HepG2 (cell line): Measurements from ENCODE around the gene HENMT1. TPM values are rescaled to one million over a fixed set of nuclear protein-coding genes. Genes with fewer than 3 reads are reported as not detected.

Source experiments
- ATAC-seq: fragments of 200-7000 bp; cut with Tn5 transposase; 3 replicates; pipeline ENCODE4 v1.9.1; 2020; ENCODE audit warnings: mild to moderate bottlenecking, moderate library complexity
- BruUV-seq: library from RNA; stranded (reverse); fragments of 400-500 nt; replicated peaks from 2 replicates; lab custom pipeline; 2021; lab: Mats Ljungman, UMichigan
- CTCF ChIA-PET: fragments of 300-600 bp; formaldehyde crosslinking; extraction: SDS; loops from one replicate; lab custom pipeline; 2021; ENCODE audit warnings: low total read pairs, inconsistent platforms, low intra/inter-chr PET ratio; lab: Yijun Ruan, JAX
- POLR2A ChIA-PET: fragments of 350-600 bp; sonication (Branson Sonifier 250); formaldehyde crosslinking; loops from one replicate; lab custom pipeline; 2020; ENCODE audit warnings: antibody characterized with exemption, inconsistent platforms; lab: Yijun Ruan, JAX
- DNase-seq: peaks from one replicate; pipeline ENCODE4 v3.0.0-alpha.2; 2015; ENCODE audit warnings: low spot score
- FAIRE-seq: peaks from 3 replicates; lab custom pipeline; 2011; peaks lifted over from hg19 to GRCh38; lab: Jason Lieb, UNC
- H2AFZ ChIP-seq: one replicate; pipeline ENCODE4 v1.6.1; 2011; ENCODE audit warnings: low read length, inconsistent platforms
- H3K27ac ChIP-seq: fragments of 300-600 bp; 3 replicates; pipeline ENCODE4 v1.8.0; 2011; ENCODE audit warnings: mixed run types, mild to moderate bottlenecking, mixed read lengths, low read length, inconsistent platforms; ENCODE audit not compliant: insufficient read depth; ENCODE audit errors: extremely low read length
- H3K27me3 ChIP-seq, 2 experiments: fragments of 200-600 bp in 1 of 2; 2 replicates in 1 of 2; 3 replicates in 1 of 2; pipeline versions ENCODE4 v1.6.0 to v1.8.0; 2011; ENCODE audit warnings: low read length in 2 of 2, mild to moderate bottlenecking in 2 of 2, moderate library complexity in 2 of 2, inconsistent platforms in 1 of 2; ENCODE audit not compliant: insufficient read depth in 2 of 2, control insufficient read depth in 1 of 2
- H3K36me3 ChIP-seq, 2 experiments: fragments of 200-600 bp in 1 of 2; replicated peaks in 1 of 2; 2 replicates in 1 of 2; 3 replicates in 1 of 2; pipeline versions ENCODE4 v1.5.1 to v1.8.0; 2011; ENCODE audit warnings: low read length in 2 of 2, inconsistent platforms in 1 of 2; ENCODE audit not compliant: insufficient read depth in 2 of 2, control insufficient read depth in 1 of 2
- H3K4me1 ChIP-seq: 2 replicates; pipeline ENCODE4 v1.5.1; 2012; ENCODE audit warnings: low read length, inconsistent platforms; ENCODE audit not compliant: insufficient read depth
- H3K4me2 ChIP-seq: 2 replicates; pipeline ENCODE4 v1.6.0; 2011; ENCODE audit warnings: low read depth, low read length, inconsistent platforms
- H3K4me3 ChIP-seq, 3 experiments: fragments of 200-600 bp in 1 of 3; sonication (generic), shearing (Covaris generic) in 1 of 3; replicated peaks in 1 of 3; 2 replicates each; pipeline ENCODE4 v1.5.1; 2011 to 2016; ENCODE audit warnings: low read length in 3 of 3, inconsistent platforms in 2 of 3, low read depth in 2 of 3, mild to moderate bottlenecking in 2 of 3, control low read depth in 1 of 3, mixed read lengths in 1 of 3; ENCODE audit not compliant: insufficient read depth in 1 of 3
- H3K79me2 ChIP-seq: one replicate; pipeline ENCODE4 v1.6.1; 2011; ENCODE audit warnings: low read length, inconsistent platforms; ENCODE audit not compliant: insufficient read depth
- H3K9ac ChIP-seq: 2 replicates; pipeline ENCODE4 v1.6.0; 2011; ENCODE audit warnings: mild to moderate bottlenecking, low read depth, low read length, inconsistent platforms; ENCODE audit not compliant: insufficient read depth
- H3K9me3 ChIP-seq: 2 replicates; pipeline ENCODE4 v1.5.1; 2012; ENCODE audit warnings: mild to moderate bottlenecking, low read length
- H4K20me1 ChIP-seq: 2 replicates; pipeline ENCODE4 v1.6.0; 2011; ENCODE audit warnings: inconsistent platforms, mild to moderate bottlenecking, low read length, moderate library complexity; ENCODE audit not compliant: insufficient read depth
- BCL6 ChIP-seq: IDR thresholded peaks from 2 replicates; pipeline ENCODE4 v1.6.1; 2016; ENCODE audit warnings: missing genetic modification reagents, missing compliant biosample characterization
- CHD2 ChIP-seq: IDR thresholded peaks from 2 replicates; pipeline ENCODE4 v1.6.1; 2011; ENCODE audit warnings: low read depth, low read length, improper control_type of control experiment
- FUBP1 ChIP-seq: sonication (generic); formaldehyde crosslinking; IDR thresholded peaks from 2 replicates; pipeline ENCODE4 v1.5.1; 2020; ENCODE audit warnings: missing genetic modification reagents, mild to moderate bottlenecking, borderline replicate concordance
- GMEB2 ChIP-seq: IDR thresholded peaks from 2 replicates; pipeline ENCODE4 v1.6.1; 2016; ENCODE audit warnings: missing biosample characterization, missing genetic modification reagents, low read depth
- SPEN ChIP-seq: sonication (generic); formaldehyde crosslinking; IDR thresholded peaks from 2 replicates; pipeline ENCODE4 v1.5.1; 2020; ENCODE audit warnings: low read depth, mild to moderate bottlenecking, missing genetic modification reagents
- SRSF1 ChIP-seq: fragments of 200-400 bp; formaldehyde crosslinking; optimal IDR thresholded peaks from 2 replicates; pipeline ENCODE3; 2017; ENCODE audit warnings: mild to moderate bottlenecking, low read depth, low read length, moderate library complexity
- TP53 ChIP-seq: sonication (generic); formaldehyde crosslinking; conservative IDR thresholded peaks from 2 replicates; pipeline ENCODE4 v1.4.0; 2020; ENCODE audit warnings: missing genetic modification reagents
- ZNF205 ChIP-seq: IDR thresholded peaks from 2 replicates; pipeline ENCODE4 v1.6.1; 2018; ENCODE audit warnings: missing biosample characterization, missing genetic modification reagents
- ZNF256 ChIP-seq: sonication (generic); formaldehyde crosslinking; conservative IDR thresholded peaks from 2 replicates; pipeline ENCODE4 v1.4.0; 2020; ENCODE audit warnings: missing genetic modification reagents
- ZNF264 ChIP-seq: sonication (generic); formaldehyde crosslinking; IDR thresholded peaks from 2 replicates; pipeline ENCODE4 v1.4.0; 2020; ENCODE audit warnings: missing genetic modification reagents
- ZSCAN9 ChIP-seq: IDR thresholded peaks from 2 replicates; pipeline ENCODE4 v1.6.1; 2016; ENCODE audit warnings: borderline replicate concordance
- WGBS: methylation state at CpG from one replicate; pipeline ENCODE4 v1.1.6; 2017; ENCODE audit warnings: low lambda C conversion rate; 5-methylcytosine and 5-hydroxymethylcytosine counted together
- in situ Hi-C: cut with HindIII; loops from 2 replicates; pipeline ENCODE4 v1.10.0; 2017; ENCODE audit warnings: low pct_unique_long_range_greater_than_20kb; ENCODE audit not compliant: extremely low pct_ligation_motif_present
- intact Hi-C: fragments of 100-400 bp; cut with micrococcal nuclease; formaldehyde crosslinking; loops from one replicate; pipeline ENCODE4 v1.10.0; 2022; ENCODE audit not compliant: unreplicated experiment
- polyA plus RNA-seq, 8 experiments: library from polyadenylated mRNA; depleted of rRNA in 3 of 8; stranded (reverse) in 7 of 8; unstranded in 1 of 8; fragments of >200 nt; fragmentation: Illumina TruSeq in 4 of 8; extraction: Trizol in 4 of 8; gene quantifications; 2 replicates each; pipeline versions ENCODE4 v1.2.1 to v1.2.3, GENCODE V29; 2011 to 2016; ENCODE audit warnings: low read depth in 4 of 8, missing spikeins in 1 of 8, mixed read lengths in 1 of 8; ENCODE audit not compliant: insufficient read depth in 1 of 8
- total RNA-seq, 5 experiments: library from RNA; depleted of rRNA; stranded (reverse); fragments of >200 nt; fragmentation: Illumina TruSeq; extraction: Trizol; gene quantifications; 2 replicates each; pipeline ENCODE4 v1.2.3, GENCODE V29; 2016; ENCODE audit warnings: low read depth in 1 of 5
- TF ChIP-seq, protein P1 (sequence below): sonication (generic); formaldehyde crosslinking; IDR thresholded peaks from 2 replicates; pipeline ENCODE4 v1.8.0; 2022; ENCODE audit warnings: missing genetic modification reagents, mild to moderate bottlenecking, inconsistent platforms, borderline replicate concordance
- TF ChIP-seq, protein P2 (sequence below): sonication (generic); formaldehyde crosslinking; IDR thresholded peaks from 2 replicates; pipeline ENCODE4 v1.5.1; 2020; ENCODE audit warnings: mild to moderate bottlenecking, moderate library complexity, missing genetic modification reagents

Gene HENMT1
- total and polyA plus RNA-seq, 2 of the 13 experiments (the other 11 are each of a cell fraction or from before 2014, with no cell fraction given): not detected

DNA sequence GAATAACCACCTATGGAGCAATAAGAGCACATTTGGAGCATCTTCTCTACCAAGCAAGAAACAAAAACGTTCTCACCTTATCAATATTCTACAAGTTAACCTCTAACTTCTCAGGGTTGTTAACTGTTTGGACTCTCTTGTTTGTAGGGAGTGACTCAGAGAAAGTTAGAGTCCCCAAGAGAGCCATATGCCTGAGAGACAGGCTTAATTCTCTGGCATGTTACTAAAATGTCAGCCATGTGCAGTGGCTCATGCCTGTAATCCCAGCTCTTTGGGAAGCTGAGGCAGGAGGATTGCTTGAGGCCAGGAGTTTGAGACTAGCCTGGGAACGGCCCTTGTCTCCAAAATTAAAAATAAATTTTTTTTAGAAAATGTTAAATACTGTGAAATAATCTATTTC is 4.2 kb upstream of the HENMT1 start:
- CTCF ChIA-PET: no interaction called here
- H3K27me3 ChIP-seq: no peaks in the 10 kb centered on the region
- TF ChIP-seq GMEB2 (CRISPR knock-in tag): no peak
- no peak for TF ChIP-seq SPEN
- TF ChIP-seq ZSCAN9 (CRISPR knock-in tag): no peak
- TF ChIP-seq, all 625 proteins: peak for 0
- Histone ChIP-seq H3K9ac (no peak overlapping the region), H3K9me3 (no peaks in the 10 kb centered on the region), H3K4me1 (no peaks in the 10 kb centered on the region), H2AFZ (no peak overlapping the region), H3K79me2 (no peaks in the 10 kb centered on the region), H3K4me3 (no peak overlapping the region), H4K20me1 (no peaks in the 10 kb centered on the region), H3K36me3 (no peaks in the 10 kb centered on the region), H3K27ac (no peak overlapping the region), H3K4me2 (no peak overlapping the region)
- intact Hi-C loops (no loop called here), in situ Hi-C loops (no loop called here)
- WGBS: 3% methylated on average over 2 of the region's 2 CpGs
- no TSS peak for BruUV-seq
- DNase-seq: no peak
- ATAC-seq: no peak
- no peak for FAIRE-seq
- POLR2A ChIA-PET: no interaction called here

- Histone ChIP-seq H2AFZ (no peak overlapping the region), H3K79me2 (no peaks in the 10 kb centered on the region), H3K27me3 (no peaks in the 10 kb centered on the region), H3K4me3 (no peak overlapping the region), H3K27ac (no peak overlapping the region), H4K20me1 (no peaks in the 10 kb centered on the region), H3K9me3 (no peaks in the 10 kb centered on the region), H3K4me1 (no peaks in the 10 kb centered on the region), H3K4me2 (no peak overlapping the region), H3K36me3 (no peaks in the 10 kb centered on the region), H3K9ac (no peak overlapping the region)
- in situ Hi-C loops (no loop called here), intact Hi-C loops (no loop called here)
- DNase-seq (no peak), FAIRE-seq (no peak), ATAC-seq (no peak)
- CTCF ChIA-PET: no interaction called here
- WGBS: 50% methylated on average over 6 of the region's 6 CpGs
- BruUV-seq: no TSS peak
- POLR2A ChIA-PET: no interaction called here
- no peak for TF ChIP-seq FUBP1 (CRISPR knock-in tag)
- TF ChIP-seq, protein P1, sequence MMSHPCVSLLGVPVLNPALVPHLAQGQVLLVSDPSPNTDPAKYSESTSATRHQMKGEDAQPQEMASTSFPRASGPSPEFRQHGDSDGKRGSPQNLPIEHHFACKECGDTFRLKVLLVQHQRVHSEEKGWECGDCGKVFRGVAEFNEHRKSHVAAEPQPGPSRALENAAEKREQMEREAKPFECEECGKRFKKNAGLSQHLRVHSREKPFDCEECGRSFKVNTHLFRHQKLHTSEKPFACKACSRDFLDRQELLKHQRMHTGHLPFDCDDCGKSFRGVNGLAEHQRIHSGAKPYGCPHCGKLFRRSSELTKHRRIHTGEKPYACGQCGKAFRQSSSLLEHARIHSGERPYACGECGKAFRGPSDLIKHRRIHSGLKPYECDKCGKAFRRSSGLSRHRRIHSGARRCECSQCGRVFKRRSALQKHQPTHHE (CRISPR knock-in tag): no peak
- TF ChIP-seq BCL6 (CRISPR knock-in tag): no peak
- TF ChIP-seq SRSF1: no peak
- TF ChIP-seq TP53 (CRISPR knock-in tag): no peak
- TF ChIP-seq ZNF205 (CRISPR knock-in tag): no peak
- TF ChIP-seq ZNF256 (CRISPR knock-in tag): no peak
- TF ChIP-seq, protein P2, sequence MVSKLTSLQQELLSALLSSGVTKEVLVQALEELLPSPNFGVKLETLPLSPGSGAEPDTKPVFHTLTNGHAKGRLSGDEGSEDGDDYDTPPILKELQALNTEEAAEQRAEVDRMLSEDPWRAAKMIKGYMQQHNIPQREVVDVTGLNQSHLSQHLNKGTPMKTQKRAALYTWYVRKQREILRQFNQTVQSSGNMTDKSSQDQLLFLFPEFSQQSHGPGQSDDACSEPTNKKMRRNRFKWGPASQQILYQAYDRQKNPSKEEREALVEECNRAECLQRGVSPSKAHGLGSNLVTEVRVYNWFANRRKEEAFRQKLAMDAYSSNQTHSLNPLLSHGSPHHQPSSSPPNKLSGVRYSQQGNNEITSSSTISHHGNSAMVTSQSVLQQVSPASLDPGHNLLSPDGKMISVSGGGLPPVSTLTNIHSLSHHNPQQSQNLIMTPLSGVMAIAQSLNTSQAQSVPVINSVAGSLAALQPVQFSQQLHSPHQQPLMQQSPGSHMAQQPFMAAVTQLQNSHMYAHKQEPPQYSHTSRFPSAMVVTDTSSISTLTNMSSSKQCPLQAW (CRISPR knock-in tag): no peak
- no peak for TF ChIP-seq CHD2
- no peak for TF ChIP-seq ZNF264 (CRISPR knock-in tag)
Observed at GRCh38 chr1:108664481-108664880, 3.6 kb upstream of the HENMT1 start.
